HL-60/S4 treated with retinoic acid at 250 ng/mL for 4 days and 3 days (cell line): ENCODE results near the gene SEMA7A.

Experiments
- in situ Hi-C: fragments of 300-500 bp; cut with MboI; formaldehyde crosslinking; loops from 2 replicates; pipeline ENCODE4 v1.7.0; 2022; ENCODE audit warnings: low sequenced_read_pairs

The SEMA7A gene

DNA sequence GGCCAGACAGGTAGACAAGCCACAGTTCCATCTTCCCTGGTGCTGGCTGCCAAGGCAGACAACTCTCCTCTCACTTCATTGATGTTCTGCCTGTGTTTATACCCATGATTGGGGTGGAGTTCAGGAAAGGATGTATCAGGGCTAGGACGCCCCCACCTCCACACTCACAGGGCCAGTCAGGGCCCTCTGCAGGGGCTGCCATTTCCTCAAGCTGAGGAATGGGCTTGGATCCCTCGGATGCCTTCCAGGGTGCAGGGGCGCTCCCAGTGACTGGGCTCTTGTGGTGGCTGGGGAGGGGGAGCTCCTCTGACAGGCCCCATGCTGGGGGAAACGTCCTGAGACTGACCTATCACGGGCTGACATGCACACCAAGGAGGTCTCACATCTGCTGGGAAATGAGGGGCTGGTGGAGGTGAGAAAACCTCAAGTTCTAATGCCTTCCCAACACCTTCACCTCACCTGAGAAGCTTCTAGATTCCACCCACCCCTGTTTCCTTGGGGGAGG lies 31.4 kb downstream of the SEMA7A start:
- in situ Hi-C loops, result no loop called here

- in situ Hi-C loops, result no loop called here
Observed at GRCh38 chr15:74400915-74401757, 32.6 kb downstream of the SEMA7A start.

GRCh38 chr15:74400313-74400860 lies 33.4 kb downstream of the SEMA7A start:
- in situ Hi-C loops, result no loop called here

DNA sequence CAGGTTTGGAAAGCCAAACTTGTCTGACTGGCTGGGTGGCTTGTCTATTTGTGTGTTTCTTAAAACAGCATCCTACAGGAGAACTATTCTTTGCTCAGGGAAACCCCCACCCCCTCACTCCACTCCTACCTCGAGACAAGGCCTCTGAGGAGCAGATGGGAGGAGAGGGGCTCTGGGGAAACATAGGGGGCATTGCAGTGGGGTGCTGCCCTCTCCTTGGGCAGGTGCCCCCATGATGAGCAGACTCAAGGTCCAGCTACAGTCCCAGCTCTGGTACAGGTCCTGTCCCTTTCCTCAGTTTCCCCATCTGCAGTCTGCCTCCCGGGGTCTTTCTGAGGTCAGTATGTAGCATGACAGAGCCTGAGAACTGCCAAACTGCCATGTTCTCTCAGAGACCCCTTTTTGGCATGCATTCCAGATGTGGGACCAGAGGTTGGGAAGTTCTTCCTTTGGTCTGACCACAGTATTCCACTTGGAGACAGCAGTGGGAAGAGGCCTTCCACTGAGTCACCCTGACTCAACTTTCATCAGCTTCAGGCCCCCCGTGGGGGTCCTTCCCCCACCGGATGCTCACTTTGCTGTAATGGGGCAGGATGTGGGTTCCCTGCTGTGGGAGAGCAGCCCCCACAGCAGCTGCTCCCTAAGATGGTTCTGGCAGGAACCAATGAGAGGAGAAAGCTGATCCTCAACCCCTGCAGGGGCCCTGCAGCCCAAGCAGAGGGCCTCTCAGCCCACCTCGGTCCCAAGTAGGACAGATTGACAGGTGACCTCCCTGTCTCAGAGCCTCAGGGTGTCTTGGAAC lies 34.0 kb downstream of the SEMA7A start:
- in situ Hi-C loops, result loop anchor here (25.0 kb wide), 1 partner anchor 363 kb away; no protein-coding TSS in a partner anchor

DNA sequence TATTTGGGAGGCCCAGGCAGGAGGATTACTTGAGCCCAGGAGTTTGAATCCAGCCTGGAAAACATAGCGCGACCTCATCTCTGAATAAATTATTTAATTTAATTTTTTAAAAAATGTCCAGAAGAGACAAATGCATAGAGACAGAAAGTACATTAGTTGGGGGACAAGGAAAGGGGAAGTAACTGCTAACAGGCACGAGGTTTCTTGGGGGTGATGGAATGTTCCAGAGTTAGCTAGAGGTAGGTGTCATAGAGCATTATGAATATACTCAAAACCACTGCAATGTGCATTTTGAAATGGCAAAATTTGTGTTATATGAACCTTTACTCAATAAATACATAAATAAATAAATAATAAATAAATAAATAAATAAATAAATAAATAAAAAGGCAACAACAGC lies 34.7 kb downstream of the SEMA7A start:
- in situ Hi-C loops, result loop anchor here (25.0 kb wide), 1 partner anchor 363 kb away; no protein-coding TSS in a partner anchor

GRCh38 chr15:74398183-74398582 lies 35.6 kb downstream of the SEMA7A start:
- in situ Hi-C loops, result loop anchor here (25.0 kb wide), 1 partner anchor 364 kb away; no protein-coding TSS in a partner anchor

GRCh38 chr15:74397239-74398068 lies 36.3 kb downstream of the SEMA7A start:
- in situ Hi-C loops, result loop anchor here (25.0 kb wide), 1 partner anchor 365 kb away; no protein-coding TSS in a partner anchor

DNA sequence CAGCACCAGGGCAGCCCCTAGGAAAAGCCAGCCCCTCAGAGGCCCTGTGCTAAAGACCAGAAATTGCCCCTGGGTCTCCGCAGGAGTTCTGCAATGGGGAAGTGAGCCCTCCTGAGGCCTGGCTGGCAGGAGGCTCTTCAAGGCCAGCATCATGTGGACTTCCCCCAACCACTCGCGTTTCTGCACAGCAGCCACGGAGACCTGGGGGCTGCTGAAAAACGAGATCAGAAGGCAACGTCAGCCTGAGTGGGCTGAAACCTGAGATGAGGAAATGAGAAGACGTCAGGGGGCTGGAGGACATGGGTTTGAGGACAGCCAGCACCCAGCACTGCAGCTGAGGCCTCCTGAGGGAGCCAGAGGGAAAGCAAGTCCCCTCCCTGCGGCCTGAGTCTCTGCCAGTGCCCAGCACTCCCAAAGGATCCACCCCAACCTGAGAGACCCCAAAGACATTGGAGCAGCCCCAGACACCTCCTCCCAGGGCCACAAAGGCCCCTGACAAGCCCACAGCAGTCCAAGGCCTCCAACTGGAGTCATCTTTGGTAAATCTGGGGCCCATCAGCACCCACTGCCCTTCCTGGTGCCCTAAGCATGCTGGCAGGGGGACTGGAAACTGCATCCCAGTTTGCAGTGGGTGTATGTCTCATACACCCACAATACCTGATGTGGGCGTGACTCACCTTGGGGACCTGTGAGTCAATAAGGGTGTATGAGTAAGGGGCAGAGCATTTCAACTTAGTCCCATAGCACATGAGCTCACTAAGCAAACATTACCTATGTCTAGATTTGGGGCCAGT lies 37.1 kb downstream of the SEMA7A start:
- in situ Hi-C loops, result loop anchor here (25.0 kb wide), 1 partner anchor 366 kb away; no protein-coding TSS in a partner anchor

DNA sequence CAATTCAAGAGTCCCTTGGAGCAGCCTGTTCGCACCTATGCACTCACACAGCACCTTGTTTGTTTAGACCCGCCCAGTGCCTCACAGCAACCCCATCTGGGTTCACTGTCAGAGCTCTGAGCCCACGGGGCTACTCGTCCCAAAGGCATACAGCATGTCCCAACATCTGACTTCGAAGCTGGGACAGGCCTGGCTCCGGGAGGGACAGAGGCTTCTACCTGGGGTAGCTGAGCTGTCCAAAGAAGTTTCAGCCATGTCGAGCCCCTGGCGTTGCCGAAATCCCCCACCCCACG lies 37.7 kb downstream of the SEMA7A start:
- in situ Hi-C loops, result loop anchor here (25.0 kb wide), 1 partner anchor 366 kb away; no protein-coding TSS in a partner anchor

GRCh38 chr15:74395319-74396145 lies 38.2 kb downstream of the SEMA7A start:
- in situ Hi-C loops, result loop anchor here (25.0 kb wide), 1 partner anchor 367 kb away; no protein-coding TSS in a partner anchor

GRCh38 chr15:74394090-74394846 lies 39.5 kb downstream of the SEMA7A start:
- in situ Hi-C loops, result loop anchor here (25.0 kb wide), 1 partner anchor 368 kb away; no protein-coding TSS in a partner anchor

DNA sequence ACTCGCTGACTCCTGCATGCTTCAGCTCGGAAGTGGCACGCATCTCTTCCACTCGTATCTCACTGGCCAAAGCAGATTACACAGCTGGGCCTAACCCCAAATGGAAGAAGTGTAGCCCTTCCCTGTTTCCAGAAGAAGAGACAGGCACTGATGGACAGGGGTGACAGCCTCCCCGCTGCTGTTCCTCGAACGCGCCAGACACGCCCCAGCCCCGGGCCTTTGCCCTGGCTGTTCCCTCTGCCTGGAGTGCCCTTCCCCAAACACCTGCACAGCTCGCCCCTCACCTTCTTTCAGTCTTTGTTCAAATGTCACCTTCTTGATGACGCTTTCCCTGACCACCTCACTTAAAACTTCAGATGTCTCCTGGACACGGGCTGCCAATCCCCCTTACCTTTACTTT lies 40.3 kb downstream of the SEMA7A start:
- in situ Hi-C loops, result loop anchor here (25.0 kb wide), 1 partner anchor 369 kb away; no protein-coding TSS in a partner anchor

DNA sequence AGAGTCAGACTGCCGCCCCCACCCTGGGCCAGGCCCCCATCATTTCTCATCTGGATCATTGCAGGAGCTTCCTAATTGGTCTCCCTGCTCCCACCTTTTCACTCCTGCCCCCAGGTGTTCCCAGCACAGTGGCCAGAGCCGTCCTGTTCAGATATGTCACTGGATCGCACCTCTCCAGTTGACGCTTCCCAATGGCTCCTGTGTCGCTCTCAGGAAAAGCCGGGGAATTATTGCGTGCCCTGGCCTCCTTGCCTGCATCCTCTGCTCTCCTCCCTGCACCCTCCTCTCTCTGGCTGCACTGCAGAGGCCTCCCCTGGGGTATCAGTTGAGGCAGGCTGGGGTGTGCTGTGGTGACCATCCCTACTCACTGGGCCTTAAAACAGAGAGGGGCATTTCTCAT lies 40.9 kb downstream of the SEMA7A start:
- in situ Hi-C loops, result loop anchor here (25.0 kb wide), 1 partner anchor 369 kb away; no protein-coding TSS in a partner anchor

- in situ Hi-C loops, result loop anchor here (25.0 kb wide), 1 partner anchor 370 kb away; no protein-coding TSS in a partner anchor
Observed at GRCh38 chr15:74392451-74392830, 41.3 kb downstream of the SEMA7A start.

GRCh38 chr15:74391582-74392450 lies 41.9 kb downstream of the SEMA7A start:
- in situ Hi-C loops, result loop anchor here (25.0 kb wide), 1 partner anchor 370 kb away; no protein-coding TSS in a partner anchor

GRCh38 chr15:74390647-74391288 lies 43.0 kb downstream of the SEMA7A start:
- in situ Hi-C loops, result loop anchor here (25.0 kb wide), 1 partner anchor 372 kb away; no protein-coding TSS in a partner anchor
